HCT116 (cell line): Measurements from ENCODE around the gene DUOXA1. TPM values are rescaled to one million over a fixed set of nuclear protein-coding genes. Genes with fewer than 3 reads are reported as not detected.

Experiments
- ATAC-seq: fragments of 200-7000 bp; cut with Tn5 transposase; 2 replicates; pipeline ENCODE4 v1.9.1; 2020; ENCODE audit warnings: mild to moderate bottlenecking, moderate library complexity
- BruUV-seq: library from RNA; stranded (reverse); fragments of 400-500 nt; replicated peaks from 2 replicates; lab custom pipeline; 2021; lab: Mats Ljungman, UMichigan
- CTCF ChIA-PET: fragments of 300-600 bp; sonication (Branson Sonifier 250); formaldehyde crosslinking; loops from one replicate; lab custom pipeline; 2021; ENCODE audit warnings: antibody characterized with exemption; lab: Charles Lee
- POLR2A ChIA-PET: fragments of 300-600, 350-600 bp; sonication (Branson Sonifier 250); formaldehyde crosslinking; loops from one replicate; lab custom pipeline; 2021; ENCODE audit warnings: antibody characterized with exemption; lab: Charles Lee
- RAD21 ChIA-PET, 2 experiments: fragments of 300-600 bp; sonication (Branson Sonifier 250); formaldehyde crosslinking; loops; one replicate each; lab custom pipeline; 2023; ENCODE audit warnings: low total read pairs in 2 of 2; ENCODE audit not compliant: uncharacterized antibody in 2 of 2, unreplicated experiment in 2 of 2, low non-redundant PET in 1 of 2; lab: Charles Lee
- DNase-seq: peaks from one replicate; pipeline ENCODE4 v3.0.0-alpha.2; 2010; ENCODE audit warnings: low read depth, low spot score
- H2AFZ ChIP-seq: fragments of 200-600 bp; shearing (Covaris generic), sonication (generic); 2 replicates; pipeline ENCODE4 v1.6.1; 2017; ENCODE audit warnings: low read depth, mixed run types, mixed read lengths, antibody characterized with exemption, low read length; ENCODE audit not compliant: poor library complexity, severe bottlenecking
- H3K27ac ChIP-seq: 2 replicates; pipeline ENCODE4 v1.5.1; 2012; ENCODE audit warnings: low read depth, low read length
- H3K27me3 ChIP-seq: fragments of 200-600 bp; sonication (generic); 2 replicates; pipeline ENCODE4 v1.6.1; 2016; ENCODE audit warnings: mixed run types, low read length, mixed read lengths; ENCODE audit not compliant: insufficient read depth
- H3K36me3 ChIP-seq, 2 experiments: fragments of 200-500 bp in 1 of 2; fragments of 200-600 bp in 1 of 2; sonication (Bioruptor generic) in 1 of 2; sonication (generic) in 1 of 2; 2 replicates each; pipeline versions ENCODE4 v1.5.1 to v1.6.1; 2014 to 2016; ENCODE audit warnings: low read length in 2 of 2, inconsistent platforms in 1 of 2, mixed read lengths in 1 of 2, mixed run types in 1 of 2; ENCODE audit not compliant: insufficient read depth in 2 of 2, control insufficient read depth in 1 of 2
- H3K4me1 ChIP-seq, 2 experiments: fragments of 200-600 bp in 1 of 2; sonication (generic) in 1 of 2; 2 replicates each; pipeline versions ENCODE4 v1.5.1 to v1.6.1; 2012 to 2017; ENCODE audit warnings: low read length in 2 of 2, inconsistent platforms in 1 of 2, mild to moderate bottlenecking in 1 of 2, mixed read lengths in 1 of 2, mixed run types in 1 of 2, moderate library complexity in 1 of 2; ENCODE audit not compliant: insufficient read depth in 2 of 2, control insufficient read depth in 1 of 2
- H3K4me2 ChIP-seq: fragments of 200-600 bp; sonication (generic); 2 replicates; pipeline ENCODE4 v1.6.1; 2017; ENCODE audit warnings: mixed run types, low read length, mixed read lengths
- H3K4me3 ChIP-seq, 2 experiments: fragments of 200-600 bp in 1 of 2; sonication (generic) in 1 of 2; replicated peaks in 1 of 2; 2 replicates each; pipeline ENCODE4 v1.5.1; 2011 to 2016; ENCODE audit warnings: low read length in 2 of 2, control low read depth in 1 of 2, low read depth in 1 of 2, mild to moderate bottlenecking in 1 of 2, mixed read lengths in 1 of 2, mixed run types in 1 of 2
- H3K79me2 ChIP-seq: fragments of 200-600 bp; sonication (generic); 2 replicates; pipeline ENCODE4 v1.6.1; 2017; ENCODE audit warnings: mild to moderate bottlenecking, mixed run types, low read length, moderate library complexity, mixed read lengths; ENCODE audit not compliant: insufficient read depth
- H3K9ac ChIP-seq: fragments of 200-600 bp; sonication (generic); 2 replicates; pipeline ENCODE4 v1.6.1; 2016; ENCODE audit warnings: low read length, mixed read lengths
- H3K9me2 ChIP-seq: fragments of 200-600 bp; sonication (generic), shearing (Covaris generic); 2 replicates; pipeline ENCODE4 v1.6.1; 2017; ENCODE audit warnings: mixed run types, mild to moderate bottlenecking, moderate library complexity; ENCODE audit not compliant: insufficient read depth
- H3K9me3 ChIP-seq, 2 experiments: fragments of 200-500 bp in 1 of 2; fragments of 200-600 bp in 1 of 2; sonication (Bioruptor generic) in 1 of 2; sonication (generic) in 1 of 2; 2 replicates each; pipeline ENCODE4 v1.6.1; 2014 to 2017; ENCODE audit warnings: low read length in 2 of 2, mixed read lengths in 2 of 2, inconsistent platforms in 1 of 2, low read depth in 1 of 2, mild to moderate bottlenecking in 1 of 2, mixed run types in 1 of 2, moderate library complexity in 1 of 2; ENCODE audit not compliant: control insufficient read depth in 1 of 2, insufficient read depth in 1 of 2
- H4K20me1 ChIP-seq: fragments of 200-600 bp; sonication (generic), shearing (Covaris generic); 2 replicates; pipeline ENCODE4 v1.6.1; 2017; ENCODE audit warnings: mixed run types, mild to moderate bottlenecking, moderate library complexity; ENCODE audit not compliant: insufficient read depth
- CBX3 ChIP-seq: IDR thresholded peaks from 2 replicates; pipeline ENCODE4 v1.6.1; 2012; ENCODE audit warnings: low read depth
- CEBPB ChIP-seq: IDR thresholded peaks from 2 replicates; pipeline ENCODE4 v1.6.1; 2012; ENCODE audit warnings: low read depth
- EGR1 ChIP-seq: IDR thresholded peaks from 2 replicates; pipeline ENCODE4 v1.6.1; 2012; ENCODE audit warnings: low read depth
- ELF1 ChIP-seq: IDR thresholded peaks from 2 replicates; pipeline ENCODE4 v1.6.1; 2012; ENCODE audit warnings: low read depth, borderline replicate concordance
- EZH2 ChIP-seq: fragments of 200-600 bp; sonication (generic); IDR thresholded peaks from 2 replicates; pipeline ENCODE4 v1.6.1; 2017; ENCODE audit warnings: antibody characterized with exemption, mixed run types
- EZH2phosphoT487 ChIP-seq: fragments of 200-600 bp; IDR thresholded peaks from 2 replicates; pipeline ENCODE4 v1.6.1; 2018; ENCODE audit warnings: antibody characterized with exemption, borderline replicate concordance
- FOSL1 ChIP-seq: IDR thresholded peaks from 2 replicates; pipeline ENCODE4 v1.6.1; 2012; ENCODE audit warnings: low read depth
- JUND ChIP-seq: IDR thresholded peaks from 2 replicates; pipeline ENCODE4 v1.6.1; 2012
- RAD21 ChIP-seq: IDR thresholded peaks from 2 replicates; pipeline ENCODE4 v1.6.1; 2012; ENCODE audit warnings: low read depth, mild to moderate bottlenecking
- REST ChIP-seq: IDR thresholded peaks from 2 replicates; pipeline ENCODE4 v1.6.1; 2012; ENCODE audit warnings: low read depth
- SP1 ChIP-seq: IDR thresholded peaks from 2 replicates; pipeline ENCODE4 v1.6.1; 2012; ENCODE audit warnings: low read depth
- SRF ChIP-seq: IDR thresholded peaks from 2 replicates; pipeline ENCODE4 v1.6.1; 2012; ENCODE audit warnings: low read depth
- TCF7L2 ChIP-seq: IDR thresholded peaks from 2 replicates; pipeline ENCODE4 v1.7.0; 2011; ENCODE audit warnings: borderline replicate concordance, inconsistent platforms; ENCODE audit not compliant: insufficient read depth, insufficient read length; ENCODE audit errors: extremely low read depth
- YY1 ChIP-seq: IDR thresholded peaks from 2 replicates; pipeline ENCODE4 v1.6.1; 2011; ENCODE audit warnings: low read length, low read depth, moderate library complexity, mild to moderate bottlenecking; ENCODE audit not compliant: insufficient replicate concordance; ENCODE audit errors: extremely low read depth
- ZFX ChIP-seq: fragments of 450-650 bp; IDR thresholded peaks from 2 replicates; pipeline ENCODE4 v1.6.1; 2017
- ZNF274 ChIP-seq: fragments of 200-500 bp; sonication (Bioruptor generic); IDR thresholded peaks from 2 replicates; pipeline ENCODE4 v1.6.1; 2014; ENCODE audit warnings: mild to moderate bottlenecking, low read depth, low read length, inconsistent platforms
- intact Hi-C: fragments of 100-400 bp; cut with micrococcal nuclease; formaldehyde crosslinking; loops from 2 replicates; pipeline ENCODE4 v1.10.0; 2022
- total RNA-seq: library from RNA; stranded (reverse); gene quantifications from one replicate; pipeline ENCODE4 v1.2.1, GENCODE V29; 2021; ENCODE audit not compliant: unreplicated experiment
- TF ChIP-seq, protein P1 (sequence below): IDR thresholded peaks from 2 replicates; pipeline ENCODE4 v1.6.1; 2012
- TF ChIP-seq, protein P2 (sequence below): IDR thresholded peaks from 2 replicates; pipeline ENCODE4 v1.6.1; 2011; ENCODE audit warnings: mild to moderate bottlenecking, low read length, moderate library complexity; ENCODE audit not compliant: insufficient replicate concordance; ENCODE audit errors: extremely low read depth
- TF ChIP-seq, protein P3 (sequence below): IDR thresholded peaks from 2 replicates; pipeline ENCODE4 v1.6.1; 2012

DUOXA1 gene
- total RNA-seq, 1 experiment from 2014 or later = 2.3 TPM

DNA sequence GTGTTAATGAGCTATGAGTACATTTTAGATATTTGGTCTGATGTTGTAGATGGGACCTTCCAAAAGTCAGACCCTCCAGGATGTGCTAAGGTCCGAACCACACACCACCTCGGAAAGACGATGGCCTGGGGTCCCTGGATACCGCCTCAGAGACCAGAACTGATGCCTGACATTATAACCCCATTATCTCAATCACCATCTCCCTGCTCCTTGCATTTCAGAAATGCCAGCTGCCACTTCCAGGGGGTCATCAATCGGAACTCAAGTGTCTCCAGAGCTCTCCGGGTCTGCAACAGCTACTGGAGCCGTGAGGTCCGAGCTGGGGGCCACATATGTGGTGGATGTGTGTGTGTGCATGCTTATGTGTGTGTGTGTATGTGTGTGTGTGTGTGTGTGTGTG, 8.0 kb upstream of the DUOXA1 start:
- no peaks in the 10 kb centered on the region for H3K79me2 ChIP-seq
- no peaks in the 10 kb centered on the region for H3K9me2 ChIP-seq
- H3K36me3 ChIP-seq = peaks cover 0 to 5% of the 10 kb centered on the region in 2 experiments; a peak in 1 of 4 replicates
- intact Hi-C loops = no loop called here
- H3K4me1 ChIP-seq = no peaks in the 10 kb centered on the region
- no peaks in the 10 kb centered on the region for H3K9me3 ChIP-seq
- ChIA-PET RAD21 (interaction anchor here in 1 of 2 experiments (0.5 kb wide), 1 partner anchor 30 kb away, joined by 3 read pairs; no protein-coding TSS in a partner anchor), POLR2A (no interaction called here), CTCF (interaction anchor here (0.7 kb wide), 1 partner anchor 11 kb away, joined by 4 read pairs; no protein-coding TSS in a partner anchor)
- H3K27ac ChIP-seq = no peak overlapping the region
- no peak overlapping the region for H3K4me3 ChIP-seq
- H3K4me2 ChIP-seq = no peak overlapping the region
- no peak for TF ChIP-seq TCF7L2
- no peak for TF ChIP-seq RAD21
- no peak for TF ChIP-seq ZFX
- no peak for TF ChIP-seq ZNF274
- no peak for TF ChIP-seq JUND
- no peak for TF ChIP-seq ELF1
- TF ChIP-seq YY1 = no peak
- TF ChIP-seq, protein P1, sequence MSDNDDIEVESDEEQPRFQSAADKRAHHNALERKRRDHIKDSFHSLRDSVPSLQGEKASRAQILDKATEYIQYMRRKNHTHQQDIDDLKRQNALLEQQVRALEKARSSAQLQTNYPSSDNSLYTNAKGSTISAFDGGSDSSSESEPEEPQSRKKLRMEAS = no peak
- no peak for TF ChIP-seq REST
- TF ChIP-seq CBX3 = no peak
- no peak for TF ChIP-seq SRF
- TF ChIP-seq, protein P2, sequence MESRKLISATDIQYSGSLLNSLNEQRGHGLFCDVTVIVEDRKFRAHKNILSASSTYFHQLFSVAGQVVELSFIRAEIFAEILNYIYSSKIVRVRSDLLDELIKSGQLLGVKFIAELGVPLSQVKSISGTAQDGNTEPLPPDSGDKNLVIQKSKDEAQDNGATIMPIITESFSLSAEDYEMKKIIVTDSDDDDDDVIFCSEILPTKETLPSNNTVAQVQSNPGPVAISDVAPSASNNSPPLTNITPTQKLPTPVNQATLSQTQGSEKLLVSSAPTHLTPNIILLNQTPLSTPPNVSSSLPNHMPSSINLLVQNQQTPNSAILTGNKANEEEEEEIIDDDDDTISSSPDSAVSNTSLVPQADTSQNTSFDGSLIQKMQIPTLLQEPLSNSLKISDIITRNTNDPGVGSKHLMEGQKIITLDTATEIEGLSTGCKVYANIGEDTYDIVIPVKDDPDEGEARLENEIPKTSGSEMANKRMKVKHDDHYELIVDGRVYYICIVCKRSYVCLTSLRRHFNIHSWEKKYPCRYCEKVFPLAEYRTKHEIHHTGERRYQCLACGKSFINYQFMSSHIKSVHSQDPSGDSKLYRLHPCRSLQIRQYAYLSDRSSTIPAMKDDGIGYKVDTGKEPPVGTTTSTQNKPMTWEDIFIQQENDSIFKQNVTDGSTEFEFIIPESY = no peak
- TF ChIP-seq CEBPB = no peak
- no peak for TF ChIP-seq EZH2
- no peak for TF ChIP-seq FOSL1
- TF ChIP-seq, protein P3, sequence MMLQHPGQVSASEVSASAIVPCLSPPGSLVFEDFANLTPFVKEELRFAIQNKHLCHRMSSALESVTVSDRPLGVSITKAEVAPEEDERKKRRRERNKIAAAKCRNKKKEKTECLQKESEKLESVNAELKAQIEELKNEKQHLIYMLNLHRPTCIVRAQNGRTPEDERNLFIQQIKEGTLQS = no peak
- TF ChIP-seq SP1 = no peak
- no peak for TF ChIP-seq EGR1
- TF ChIP-seq EZH2phosphoT487 = no peak
- DNase-seq (no peak), ATAC-seq (no peak)
- no peaks in the 10 kb centered on the region for H4K20me1 ChIP-seq
- H2AFZ ChIP-seq = no peak overlapping the region
- H3K9ac ChIP-seq = no peak overlapping the region
- no peaks in the 10 kb centered on the region for H3K27me3 ChIP-seq
- BruUV-seq = no TSS peak
